ENCODE measurements around the gene C16orf86. TPM values are rescaled to one million over a fixed set of nuclear protein-coding genes. Genes with fewer than 3 reads are reported as not detected.

The C16orf86 gene
- total and polyA plus RNA-seq, 7 experiments from 2014 or later: 3.5 to 6.4 (median 4.7) TPM

DNA sequence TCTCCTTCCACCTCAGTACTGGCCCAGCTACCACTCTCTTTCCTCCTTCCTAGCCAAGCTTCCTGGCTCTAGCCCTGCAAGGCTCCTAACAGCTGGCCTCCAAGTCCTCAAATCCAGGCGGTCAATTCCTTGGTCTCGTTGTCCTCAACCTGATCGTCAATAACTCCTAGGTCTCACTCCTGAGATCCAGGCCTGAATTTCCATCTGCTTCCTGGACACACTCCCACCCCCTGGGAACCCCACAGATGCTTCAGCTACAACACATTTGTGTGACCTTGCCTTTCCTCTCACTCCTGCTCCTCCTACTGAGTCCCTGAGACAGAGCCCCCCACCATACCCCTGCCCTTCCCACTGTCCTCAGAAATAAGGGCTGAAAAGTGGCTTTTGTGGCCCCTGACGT is 2.4 kb upstream of the C16orf86 start:
- intact Hi-C loops (cut with micrococcal nuclease): loop anchor here (10.0 kb wide), 4 partner anchors 171 to 571 kb away; partner anchors contain the start of genes ESRP2 (in 1 of the 2) and PSKH1 (in 1 of the 2)
- Mint-ChIP-seq H3K4me3 (peak overlapping the region in 3 of 10 donors; percentile 3 to 13 (median 11)), H3K4me1 (peaks cover 12 to 39% (median 20%) of the 10 kb centered on the region in 7 donors), H3K9me3 (peaks cover 0 to 4% (median 0%) of the 10 kb centered on the region in 11 donors), H3K27me3 (no peaks in the 10 kb centered on the region), H3K36me3 (no peaks in the 10 kb centered on the region), H3K27ac (peak overlapping the region in 7 of 9 donors; percentile 29 to 79 (median 72))
- H3K36me3 ChIP-seq (ENCODE audit: control insufficient read depth in 2 of 3, insufficient read depth in 3 of 3, low read length in 3 of 3): peaks cover 0 to 7% (median 0%) of the 10 kb centered on the region in 3 experiments
- ATAC-seq: no peak
- no peak overlapping the region for H3K4me3 ChIP-seq (ENCODE audit: low read length)
- DNase-seq: no peak
- ChIA-PET CTCF (interaction anchor here (1.5 to 3.1 kb wide), 2 partner anchors 18 to 143 kb away, joined by 5 to 17 read pairs; no protein-coding TSS in a partner anchor), POLR2A (interaction anchor here (0.5 to 1.5 kb wide), 6 partner anchors 10 to 127 kb away, joined by 3 to 5 read pairs (median 3); partner anchors contain the start of gene CTCF)
- no peaks in the 10 kb centered on the region for H3K27me3 ChIP-seq (ENCODE audit: control insufficient read depth in 2 of 2, insufficient read depth in 2 of 2, low read length in 2 of 2)
- H3K27ac ChIP-seq (ENCODE audit: low read depth, low read length): no peak overlapping the region
- H3K4me1 ChIP-seq (ENCODE audit: control insufficient read depth in 2 of 2, insufficient read depth in 2 of 2, low read length in 2 of 2): peaks cover 16 to 22% of the 10 kb centered on the region in 2 donors
- no peaks in the 10 kb centered on the region for H3K9me3 ChIP-seq (ENCODE audit: control insufficient read depth in 2 of 3, low read length in 3 of 3)

DNA sequence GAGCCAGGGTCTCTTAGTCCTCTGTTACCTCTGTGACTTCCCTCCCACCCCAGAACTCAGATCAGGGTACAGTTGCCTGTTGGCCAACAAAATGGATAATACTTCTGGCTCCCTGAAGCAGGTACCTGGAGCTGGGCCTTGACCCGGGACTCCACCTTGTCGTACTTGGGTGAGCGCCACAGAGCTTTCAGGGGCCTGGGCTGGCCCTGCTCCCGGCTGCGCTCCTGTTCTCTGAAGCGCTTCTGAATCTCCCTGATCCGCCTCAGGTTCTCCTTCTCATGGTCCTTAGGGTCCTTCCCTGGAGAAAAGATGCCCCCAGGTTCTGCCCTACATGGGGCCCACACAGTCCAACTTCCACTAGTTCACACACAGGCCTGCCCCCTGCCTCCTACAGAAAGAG is 1.7 kb upstream of the C16orf86 start:
- H3K36me3 Mint-ChIP-seq: no peaks in the 10 kb centered on the region
- peak overlapping the region in 8 of 10 donors; percentile 13 to 91 (median 38) for H3K4me3 Mint-ChIP-seq
- H3K27ac Mint-ChIP-seq: peak overlapping the region in 4 of 9 donors; percentile 36 to 79 (median 74)

DNA sequence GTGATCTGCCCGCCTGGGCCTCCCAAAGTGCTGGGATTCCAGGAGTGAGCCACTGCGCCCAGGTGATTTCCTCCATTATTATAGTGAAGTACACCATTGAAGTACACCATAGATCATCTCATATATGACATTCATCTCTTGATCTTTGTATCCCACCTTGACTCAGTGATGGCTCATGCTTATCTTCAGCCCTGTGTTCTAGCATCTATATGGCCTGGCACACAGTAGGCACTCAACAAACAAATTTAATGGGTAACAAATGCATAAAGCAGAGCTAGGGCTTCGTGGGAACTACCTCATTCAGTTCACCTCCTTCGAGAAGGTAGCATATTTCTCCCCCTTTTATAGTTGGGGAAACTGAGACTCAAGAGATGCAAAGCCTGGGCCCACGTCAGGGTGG is 1.0 kb upstream of the C16orf86 start:
- no peaks in the 10 kb centered on the region for H3K27me3 Mint-ChIP-seq
- Histone ChIP-seq H3K27me3 (ENCODE audit: control insufficient read depth in 2 of 2, insufficient read depth in 2 of 2, low read length in 2 of 2) (no peaks in the 10 kb centered on the region), H3K36me3 (ENCODE audit: control insufficient read depth in 2 of 3, insufficient read depth in 3 of 3, low read length in 3 of 3) (no peaks in the 10 kb centered on the region), H3K4me1 (ENCODE audit: control insufficient read depth in 2 of 2, insufficient read depth in 2 of 2, low read length in 2 of 2) (peaks cover 14 to 21% of the 10 kb centered on the region in 2 donors), H3K9me3 (ENCODE audit: control insufficient read depth in 2 of 3, low read length in 3 of 3) (no peaks in the 10 kb centered on the region), H3K4me3 (ENCODE audit: low read length) (no peak overlapping the region), H3K27ac (ENCODE audit: low read depth, low read length) (no peak overlapping the region)
- H3K4me1 Mint-ChIP-seq: peaks cover 8 to 38% (median 20%) of the 10 kb centered on the region in 7 donors
- H3K4me3 Mint-ChIP-seq: peak overlapping the region; percentile 47 to 91 (median 62)
- no peak for ATAC-seq
- peak overlapping the region in 5 of 9 donors; percentile 21 to 72 (median 25) for H3K27ac Mint-ChIP-seq
- no peak for DNase-seq
- ChIA-PET POLR2A (interaction anchor here (0.5 to 3.1 kb wide), 9 partner anchors 21 to 631 kb away, joined by 3 to 23 read pairs (median 4); partner anchors contain the start of genes CARMIL2, CTCF and PSMB10), CTCF (interaction anchor here (1.2 to 3.1 kb wide), 3 partner anchors 19 to 145 kb away, joined by 5 to 17 read pairs (median 5); no protein-coding TSS in a partner anchor)
- intact Hi-C loops (cut with micrococcal nuclease): loop anchor here (10.0 kb wide), 4 partner anchors 169 to 569 kb away; partner anchors contain the start of genes ESRP2 (in 1 of the 2) and PSKH1 (in 1 of the 2)
- H3K36me3 Mint-ChIP-seq: no peaks in the 10 kb centered on the region
- H3K9me3 Mint-ChIP-seq: peaks cover 0 to 4% (median 0%) of the 10 kb centered on the region in 11 donors

More for the DNA sequence above, 1.7 kb upstream of the C16orf86 start:
- Mint-ChIP-seq H3K27me3 (no peaks in the 10 kb centered on the region), H3K4me1 (peaks cover 8 to 39% (median 20%) of the 10 kb centered on the region in 7 donors), H3K9me3 (peaks cover 0 to 4% (median 0%) of the 10 kb centered on the region in 11 donors)
- peaks cover 14 to 21% of the 10 kb centered on the region in 2 donors for H3K4me1 ChIP-seq (ENCODE audit: control insufficient read depth in 2 of 2, insufficient read depth in 2 of 2, low read length in 2 of 2)
- H3K27ac ChIP-seq (ENCODE audit: low read depth, low read length): no peak overlapping the region
- H3K36me3 ChIP-seq (ENCODE audit: control insufficient read depth in 2 of 3, insufficient read depth in 3 of 3, low read length in 3 of 3): peaks cover 0 to 4% (median 0%) of the 10 kb centered on the region in 3 experiments
- ChIA-PET CTCF (interaction anchor here (1.2 to 3.1 kb wide), 3 partner anchors 18 to 144 kb away, joined by 5 to 17 read pairs (median 5); no protein-coding TSS in a partner anchor), POLR2A (interaction anchor here (0.6 to 1.6 kb wide), 4 partner anchors 20 to 143 kb away, joined by 3 to 6 read pairs (median 3); partner anchors contain the start of gene CARMIL2)
- DNase-seq (no peak), ATAC-seq (no peak)
- no peaks in the 10 kb centered on the region for H3K9me3 ChIP-seq (ENCODE audit: control insufficient read depth in 2 of 3, low read length in 3 of 3)
- intact Hi-C loops (cut with micrococcal nuclease): loop anchor here (10.0 kb wide), 4 partner anchors 170 to 570 kb away; partner anchors contain the start of genes ESRP2 (in 1 of the 2) and PSKH1 (in 1 of the 2)
- no peaks in the 10 kb centered on the region for H3K27me3 ChIP-seq (ENCODE audit: control insufficient read depth in 2 of 2, insufficient read depth in 2 of 2, low read length in 2 of 2)
- no peak overlapping the region for H3K4me3 ChIP-seq (ENCODE audit: low read length)

DNA sequence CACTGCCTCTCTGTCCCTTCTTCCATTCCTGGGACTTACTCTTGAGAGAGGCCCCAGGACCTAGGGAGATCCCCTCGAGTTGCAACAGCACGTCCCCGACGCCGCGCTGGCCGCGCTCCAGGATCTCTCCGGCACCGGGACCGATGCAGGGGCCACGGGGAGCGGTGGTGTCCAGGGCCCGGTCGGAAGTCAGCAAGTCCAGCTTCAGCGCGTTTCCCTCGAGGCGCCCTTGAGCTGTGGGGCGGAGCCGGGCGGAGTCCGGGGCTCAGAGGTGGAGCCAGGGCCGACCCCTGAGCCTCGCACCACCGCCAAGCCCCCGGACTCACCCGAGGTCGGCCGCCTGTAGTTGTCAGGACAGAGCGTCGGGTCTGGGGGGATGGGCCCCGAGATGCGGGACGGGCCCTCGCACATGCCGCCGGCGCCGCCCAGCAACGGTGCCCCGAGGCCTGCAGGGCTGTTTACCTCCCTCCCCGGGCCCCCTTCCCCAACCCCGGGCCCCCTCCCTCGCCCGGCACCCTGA is 522 bp upstream of the C16orf86 start:
- Histone ChIP-seq H3K4me1 (ENCODE audit: control insufficient read depth in 2 of 2, insufficient read depth in 2 of 2, low read length in 2 of 2) (peaks cover 14 to 20% of the 10 kb centered on the region in 2 donors), H3K9me3 (ENCODE audit: control insufficient read depth in 2 of 3, low read length in 3 of 3) (no peaks in the 10 kb centered on the region), H3K36me3 (ENCODE audit: control insufficient read depth in 2 of 3, insufficient read depth in 3 of 3, low read length in 3 of 3) (no peaks in the 10 kb centered on the region), H3K27ac (ENCODE audit: low read depth, low read length) (peak overlapping the region; percentile 73), H3K4me3 (ENCODE audit: low read length) (peak overlapping the region; percentile 56), H3K27me3 (ENCODE audit: control insufficient read depth in 2 of 2, insufficient read depth in 2 of 2, low read length in 2 of 2) (no peaks in the 10 kb centered on the region)
- CTCF ChIA-PET: interaction anchor here (1.0 to 9.1 kb wide), 7 partner anchors 21 to 149 kb away, joined by 3 to 85 read pairs (median 7); partner anchors contain the start of genes CARMIL2 and RIPOR1
- peak in 1 of 9 donors; percentile 29 for DNase-seq
- ATAC-seq: peak; percentile 0
- POLR2A ChIA-PET: interaction anchor here (0.6 to 3.1 kb wide), 13 partner anchors 21 to 631 kb away, joined by 3 to 41 read pairs (median 6); partner anchors contain the start of genes ATP6V0D1, CARMIL2, CTCF and PSMB10
- H3K27me3 Mint-ChIP-seq: no peaks in the 10 kb centered on the region
- H3K27ac Mint-ChIP-seq: peak overlapping the region in 3 of 9 donors; percentile 21 to 42 (median 25)
- intact Hi-C loops (cut with micrococcal nuclease): loop anchor here (1.0 to 10.0 kb wide), 9 partner anchors 21 to 569 kb away; partner anchors contain the start of genes ATP6V0D1 (in 1 of the 2), CARMIL2 (in 1 of the 2), CTCF (in 1 of the 2) and ESRP2 (in 1 of the 2)
- peak overlapping the region; percentile 45 to 91 (median 66) for H3K4me3 Mint-ChIP-seq
- peaks cover 8 to 35% (median 19%) of the 10 kb centered on the region in 7 donors for H3K4me1 Mint-ChIP-seq
- peaks cover 0 to 3% (median 0%) of the 10 kb centered on the region in 11 donors for H3K9me3 Mint-ChIP-seq
- H3K36me3 Mint-ChIP-seq: no peaks in the 10 kb centered on the region

DNA sequence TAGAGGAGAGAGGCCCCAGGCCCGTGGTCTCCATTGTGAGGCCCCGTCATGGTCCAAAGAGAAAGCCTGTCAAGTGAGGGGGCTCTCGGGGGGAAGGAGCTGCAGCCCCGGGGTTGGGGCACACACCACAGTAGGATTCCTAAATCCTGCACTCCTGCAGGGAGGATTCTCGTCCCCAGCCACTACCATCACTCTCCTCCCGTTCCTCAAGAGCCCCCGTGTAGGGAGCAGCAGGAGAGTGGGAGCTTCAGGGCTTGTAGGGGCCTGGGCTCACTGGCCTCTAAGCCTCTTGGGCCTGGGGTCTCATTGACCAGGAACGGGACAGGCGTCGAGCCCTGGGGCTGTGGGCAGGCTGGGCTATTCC is 821 bp downstream of the C16orf86 start:
- H3K27me3 ChIP-seq (ENCODE audit: control insufficient read depth in 2 of 2, insufficient read depth in 2 of 2, low read length in 2 of 2): no peaks in the 10 kb centered on the region
- Mint-ChIP-seq H3K4me1 (peaks cover 7 to 29% (median 17%) of the 10 kb centered on the region in 7 donors), H3K4me3 (peak overlapping the region; percentile 65 to 96 (median 83)), H3K27me3 (no peaks in the 10 kb centered on the region), H3K9me3 (peaks cover 0 to 1% (median 0%) of the 10 kb centered on the region in 11 donors), H3K27ac (peak overlapping the region in 6 of 9 donors; percentile 46 to 87 (median 67)), H3K36me3 (no peaks in the 10 kb centered on the region)
- ATAC-seq: no peak
- H3K36me3 ChIP-seq (ENCODE audit: control insufficient read depth in 2 of 3, insufficient read depth in 3 of 3, low read length in 3 of 3): no peaks in the 10 kb centered on the region
- intact Hi-C loops (cut with micrococcal nuclease): loop anchor here (2.0 to 10.0 kb wide), 5 partner anchors 167 to 567 kb away; partner anchors contain the start of genes ESRP2 (in 1 of the 2) and PSKH1 (in 1 of the 2)
- peak overlapping the region; percentile 73 for H3K27ac ChIP-seq (ENCODE audit: low read depth, low read length)
- H3K9me3 ChIP-seq (ENCODE audit: control insufficient read depth in 2 of 3, low read length in 3 of 3): no peaks in the 10 kb centered on the region
- peaks cover 9 to 12% of the 10 kb centered on the region in 2 donors for H3K4me1 ChIP-seq (ENCODE audit: control insufficient read depth in 2 of 2, insufficient read depth in 2 of 2, low read length in 2 of 2)
- POLR2A ChIA-PET: interaction anchor here (0.6 to 3.1 kb wide), 19 partner anchors 9 to 774 kb away, joined by 3 to 41 read pairs (median 3); partner anchors contain the start of genes AGRP, ATP6V0D1, CARMIL2 and CTCF
- CTCF ChIA-PET: interaction anchor here (0.6 to 9.1 kb wide), 27 partner anchors 9 to 556 kb away, joined by 3 to 85 read pairs (median 4); partner anchors contain the start of genes ATP6V0D1, CARMIL2, CTCF and RIPOR1
- DNase-seq: no peak
- H3K4me3 ChIP-seq (ENCODE audit: low read length): peak overlapping the region; percentile 56
